Lower leg skin (tissue), 4 donors: ENCODE data around the gene WSCD2. TPM values are rescaled to one million over a fixed set of nuclear protein-coding genes. Genes with fewer than 3 reads are reported as not detected.

Experiments used
- DNase-seq, 2 donors: peaks; one replicate each; pipeline ENCODE4 v3.0.0-alpha.2; 2019; ENCODE audit warnings: low spot score in 2 of 2
- H3K4me3 ChIP-seq: fragments of 200-600 bp; sonication (generic); 2 replicates; pipeline ENCODE4 v1.5.1; 2017; ENCODE audit warnings: mild to moderate bottlenecking, low read depth; ENCODE audit not compliant: poor library complexity, severe bottlenecking
- POLR2A ChIP-seq, 2 donors: fragments of 450-650 bp; IDR thresholded peaks; one replicate each; pipeline ENCODE4 v1.6.1; 2016 to 2017; ENCODE audit warnings: antibody characterized with exemption in 2 of 2, mild to moderate bottlenecking in 1 of 2, moderate library complexity in 1 of 2
- WGBS, 2 donors: methylation state at CpG; one replicate each; pipeline ENCODE4 v1.1.5; 2018; 5-methylcytosine and 5-hydroxymethylcytosine counted together
- intact Hi-C: fragments of 100-400 bp; cut with DNase I; formaldehyde crosslinking; loops from one replicate; pipeline ENCODE4 v1.15.0; 2023; ENCODE audit warnings: low total_unique reads
- total RNA-seq, 4 donors: library from RNA; depleted of rRNA; stranded (reverse); fragments of >200 nt; gene quantifications; one replicate each; pipeline ENCODE4 v1.1.0, GENCODE V29; 2016
- TF ChIP-seq, protein P1 (sequence below), 3 donors: fragments of 450-650 bp; IDR thresholded peaks; one replicate each; pipeline ENCODE4 v1.5.1; 2016; ENCODE audit warnings: antibody characterized with exemption in 3 of 3, mild to moderate bottlenecking in 3 of 3, moderate library complexity in 2 of 3

Gene WSCD2
- total RNA-seq, 4 donors from 2014 or later: 0.15 to 0.63 (median 0.47) TPM

DNA sequence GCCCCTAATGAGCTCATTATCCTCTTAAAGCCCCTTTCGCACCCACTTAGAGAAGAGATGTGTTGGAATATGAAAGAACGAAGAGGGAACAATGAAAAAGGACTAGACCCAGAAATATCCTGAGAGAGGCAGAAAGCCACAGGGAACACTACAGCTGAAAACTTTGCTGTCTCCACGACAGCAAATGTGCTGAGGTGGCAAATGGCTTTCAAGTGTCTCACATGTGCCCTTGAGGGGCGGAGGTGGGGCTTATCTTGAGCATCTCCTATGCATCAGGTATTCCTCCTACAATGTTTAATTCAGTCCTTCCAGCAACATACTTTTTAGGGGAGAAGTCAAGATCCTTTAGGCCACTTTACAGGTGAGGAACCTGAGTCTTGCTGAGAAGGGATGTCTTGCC lies 62.9 kb downstream of the WSCD2 start:
- WGBS, 2 donors: 52 to 59% methylated on average over 4 of the region's 4 CpGs
- DNase-seq: peak in 1 of 2 donors; percentile 31
- intact Hi-C loops: no loop called here

DNA sequence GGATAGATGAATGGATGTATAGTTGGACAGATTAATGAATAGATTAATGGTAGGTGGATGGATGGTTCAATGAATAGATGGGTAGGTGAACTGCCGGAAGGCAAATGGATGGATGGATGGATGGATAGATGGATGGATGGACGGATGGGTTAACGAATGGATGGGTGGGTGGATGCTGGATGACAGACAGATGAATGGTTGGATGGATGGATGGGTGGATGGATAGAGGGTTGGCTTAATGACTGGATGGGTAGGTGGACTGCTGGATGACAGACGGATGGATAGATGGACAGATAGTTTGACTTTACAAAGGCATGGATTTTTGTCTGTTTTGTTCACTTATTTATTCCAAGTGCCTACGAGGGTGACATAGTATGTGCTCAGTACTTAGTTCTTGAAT lies 64.4 kb downstream of the WSCD2 start:
- 75 to 80% methylated on average over 5 of the region's 5 CpGs for WGBS, 2 donors
- intact Hi-C loops: no loop called here
- no peak for DNase-seq
- no peak for TF ChIP-seq POLR2A (IDR thresholded peaks at IDR 0.05)
- TF ChIP-seq, protein P1, sequence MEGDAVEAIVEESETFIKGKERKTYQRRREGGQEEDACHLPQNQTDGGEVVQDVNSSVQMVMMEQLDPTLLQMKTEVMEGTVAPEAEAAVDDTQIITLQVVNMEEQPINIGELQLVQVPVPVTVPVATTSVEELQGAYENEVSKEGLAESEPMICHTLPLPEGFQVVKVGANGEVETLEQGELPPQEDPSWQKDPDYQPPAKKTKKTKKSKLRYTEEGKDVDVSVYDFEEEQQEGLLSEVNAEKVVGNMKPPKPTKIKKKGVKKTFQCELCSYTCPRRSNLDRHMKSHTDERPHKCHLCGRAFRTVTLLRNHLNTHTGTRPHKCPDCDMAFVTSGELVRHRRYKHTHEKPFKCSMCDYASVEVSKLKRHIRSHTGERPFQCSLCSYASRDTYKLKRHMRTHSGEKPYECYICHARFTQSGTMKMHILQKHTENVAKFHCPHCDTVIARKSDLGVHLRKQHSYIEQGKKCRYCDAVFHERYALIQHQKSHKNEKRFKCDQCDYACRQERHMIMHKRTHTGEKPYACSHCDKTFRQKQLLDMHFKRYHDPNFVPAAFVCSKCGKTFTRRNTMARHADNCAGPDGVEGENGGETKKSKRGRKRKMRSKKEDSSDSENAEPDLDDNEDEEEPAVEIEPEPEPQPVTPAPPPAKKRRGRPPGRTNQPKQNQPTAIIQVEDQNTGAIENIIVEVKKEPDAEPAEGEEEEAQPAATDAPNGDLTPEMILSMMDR (IDR thresholded peaks at IDR 0.05): no peak
- no peak overlapping the region for H3K4me3 ChIP-seq

More for the DNA sequence above, 62.9 kb downstream of the WSCD2 start:
- TF ChIP-seq, protein P1 (IDR thresholded peaks at IDR 0.05): no peak
- TF ChIP-seq POLR2A (IDR thresholded peaks at IDR 0.05): no peak
- no peak overlapping the region for H3K4me3 ChIP-seq

DNA sequence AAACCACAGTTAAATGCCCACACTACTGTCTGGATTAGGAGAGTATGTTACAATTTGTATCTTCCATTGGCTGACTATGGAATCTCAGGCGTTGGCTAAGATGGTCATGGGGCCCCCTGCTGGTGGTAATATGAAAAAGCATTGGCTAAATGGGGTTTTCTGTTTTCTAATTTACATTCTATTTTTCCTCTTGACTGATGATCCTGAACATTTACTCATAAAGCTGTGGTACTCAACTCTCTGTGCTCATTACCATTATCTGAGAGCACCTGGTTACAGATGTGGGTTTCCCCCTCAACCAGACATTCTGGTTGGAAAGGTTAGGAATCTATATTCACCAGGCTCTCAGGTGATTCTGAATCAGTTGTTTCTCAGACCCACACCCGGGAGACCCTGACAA lies 64.8 kb downstream of the WSCD2 start:
- H3K4me3 ChIP-seq: no peak overlapping the region
- WGBS, 2 donors: 25 to 31% methylated on average over 2 of the region's 2 CpGs
- TF ChIP-seq, protein P1 (IDR thresholded peaks at IDR 0.05): peak in 1 of 3 donors; percentile 17
- no peak for TF ChIP-seq POLR2A (IDR thresholded peaks at IDR 0.05)
- intact Hi-C loops: no loop called here
- DNase-seq: no peak

GRCh38 chr12:108194585-108194984 lies 65.5 kb downstream of the WSCD2 start:
- DNase-seq: no peak
- intact Hi-C loops: no loop called here
- TF ChIP-seq POLR2A (IDR thresholded peaks at IDR 0.05): no peak
- TF ChIP-seq, protein P1 (IDR thresholded peaks at IDR 0.05): no peak
- WGBS, 2 donors: 57 to 66% methylated on average over 1 of the region's 1 CpG
- no peak overlapping the region for H3K4me3 ChIP-seq

- no peak for DNase-seq
- H3K4me3 ChIP-seq: no peak overlapping the region
- intact Hi-C loops: no loop called here
- 90 to 95% methylated on average over 1 of the region's 1 CpG for WGBS, 2 donors
- TF ChIP-seq POLR2A (IDR thresholded peaks at IDR 0.05): no peak
- TF ChIP-seq, protein P1 (IDR thresholded peaks at IDR 0.05): no peak
Measured at GRCh38 chr12:108196319-108196718, 67.2 kb downstream of the WSCD2 start.

DNA sequence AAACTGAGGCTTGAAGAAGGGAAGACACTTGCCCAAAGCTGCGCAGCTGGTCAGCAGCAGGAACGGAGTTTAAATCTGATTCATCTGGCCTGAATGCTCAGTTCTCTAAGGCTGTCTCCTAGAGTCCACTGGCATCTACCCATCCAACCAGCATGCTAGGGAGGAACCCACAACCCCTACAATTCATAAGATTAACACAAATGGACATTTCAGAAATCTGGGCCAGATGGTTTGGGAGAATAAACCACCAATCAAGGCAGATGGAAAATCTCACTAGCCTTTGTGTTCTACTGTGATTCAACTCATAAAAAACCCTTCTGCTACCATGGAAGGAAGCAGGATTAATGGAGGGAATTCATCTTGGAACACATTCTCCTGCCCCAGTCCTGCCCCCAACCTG lies 67.8 kb downstream of the WSCD2 start:
- no peak overlapping the region for H3K4me3 ChIP-seq
- TF ChIP-seq, protein P1 (IDR thresholded peaks at IDR 0.05): no peak
- no peak for TF ChIP-seq POLR2A (IDR thresholded peaks at IDR 0.05)
- no peak for DNase-seq
- WGBS, 2 donors: 90 to 93% methylated on average over 2 of the region's 2 CpGs
- intact Hi-C loops: no loop called here
